Fibroblast of mammary gland (primary cell): Measurements from ENCODE around the gene RHBDL1.

ENCODE experiments used
- DNase-seq: peaks from one replicate; pipeline ENCODE4 v3.0.0-alpha.2; 2010; ENCODE audit warnings: low read depth
- H3K4me3 ChIP-seq: 2 replicates; pipeline ENCODE4 v1.5.1; 2011; ENCODE audit warnings: low read depth, mild to moderate bottlenecking, low read length, moderate library complexity; ENCODE audit not compliant: control insufficient read depth
- TF ChIP-seq, protein P1 (sequence below): conservative IDR thresholded peaks from 2 replicates; pipeline ENCODE4 v1.5.1; 2011; ENCODE audit warnings: low read depth, low read length, inconsistent platforms; ENCODE audit not compliant: control insufficient read depth, insufficient read depth

Gene RHBDL1

DNA sequence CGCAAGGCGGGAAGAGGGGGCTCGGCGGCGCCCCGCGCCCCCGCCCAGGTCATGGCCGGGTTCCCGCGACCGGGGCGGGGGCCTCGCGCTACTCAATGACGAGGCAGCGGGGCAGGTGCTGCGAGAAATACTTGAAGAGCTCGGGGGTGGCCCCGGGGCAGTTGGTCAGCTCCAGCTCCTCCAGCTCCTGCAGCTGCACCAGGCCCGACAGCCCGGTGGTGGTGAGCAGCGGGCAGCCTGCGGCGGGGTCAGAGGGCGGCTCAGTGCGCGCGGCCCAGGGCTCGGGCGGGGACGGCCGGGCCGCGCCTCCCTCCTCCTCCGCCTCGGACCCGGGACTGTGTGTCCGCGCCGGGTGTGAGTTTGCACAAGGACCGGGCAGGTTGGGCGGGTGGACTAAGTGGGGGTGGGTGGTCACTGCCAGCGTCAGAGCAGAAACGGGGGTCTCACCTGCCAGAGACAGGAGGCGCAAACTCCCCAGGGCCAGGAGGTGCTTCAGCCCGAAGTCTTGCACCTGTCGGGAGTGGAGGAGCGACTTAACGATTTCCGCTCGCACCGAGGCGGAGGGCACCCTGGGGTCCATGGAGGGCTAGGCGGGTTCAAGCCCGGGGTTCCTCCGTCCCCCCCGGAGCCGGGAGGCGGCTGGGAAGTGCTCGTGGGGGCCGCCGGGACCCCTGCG is 18.9 kb downstream of the RHBDL1 start:
- DNase-seq: no peak
- TF ChIP-seq, protein P1, sequence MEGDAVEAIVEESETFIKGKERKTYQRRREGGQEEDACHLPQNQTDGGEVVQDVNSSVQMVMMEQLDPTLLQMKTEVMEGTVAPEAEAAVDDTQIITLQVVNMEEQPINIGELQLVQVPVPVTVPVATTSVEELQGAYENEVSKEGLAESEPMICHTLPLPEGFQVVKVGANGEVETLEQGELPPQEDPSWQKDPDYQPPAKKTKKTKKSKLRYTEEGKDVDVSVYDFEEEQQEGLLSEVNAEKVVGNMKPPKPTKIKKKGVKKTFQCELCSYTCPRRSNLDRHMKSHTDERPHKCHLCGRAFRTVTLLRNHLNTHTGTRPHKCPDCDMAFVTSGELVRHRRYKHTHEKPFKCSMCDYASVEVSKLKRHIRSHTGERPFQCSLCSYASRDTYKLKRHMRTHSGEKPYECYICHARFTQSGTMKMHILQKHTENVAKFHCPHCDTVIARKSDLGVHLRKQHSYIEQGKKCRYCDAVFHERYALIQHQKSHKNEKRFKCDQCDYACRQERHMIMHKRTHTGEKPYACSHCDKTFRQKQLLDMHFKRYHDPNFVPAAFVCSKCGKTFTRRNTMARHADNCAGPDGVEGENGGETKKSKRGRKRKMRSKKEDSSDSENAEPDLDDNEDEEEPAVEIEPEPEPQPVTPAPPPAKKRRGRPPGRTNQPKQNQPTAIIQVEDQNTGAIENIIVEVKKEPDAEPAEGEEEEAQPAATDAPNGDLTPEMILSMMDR: no peak
- no peak overlapping the region for H3K4me3 ChIP-seq

DNA sequence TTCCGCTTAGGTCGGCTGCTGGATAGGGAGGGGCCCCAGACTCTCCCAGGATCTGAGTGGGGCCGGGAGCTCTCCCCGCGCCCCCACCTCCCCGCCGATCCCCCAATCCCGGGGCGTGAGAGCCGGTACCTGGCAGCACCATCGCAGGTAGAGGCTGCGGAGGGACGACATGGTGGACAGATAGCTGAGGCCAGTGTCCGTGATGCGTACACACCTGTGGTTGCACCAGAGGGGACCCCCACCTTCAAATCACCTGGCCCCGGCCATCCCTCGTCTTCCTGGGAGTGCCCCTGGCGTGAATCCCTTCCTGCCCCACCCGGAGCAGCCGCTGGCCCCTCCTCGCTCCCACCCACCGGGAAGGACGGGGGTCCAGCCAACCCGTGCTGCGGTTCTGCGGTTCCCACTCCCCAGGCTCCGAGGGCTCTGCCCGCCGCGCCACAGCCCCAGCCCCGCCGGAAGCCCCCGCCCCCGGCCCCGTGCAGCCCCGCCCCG is 19.4 kb downstream of the RHBDL1 start:
- no peak overlapping the region for H3K4me3 ChIP-seq

DNA sequence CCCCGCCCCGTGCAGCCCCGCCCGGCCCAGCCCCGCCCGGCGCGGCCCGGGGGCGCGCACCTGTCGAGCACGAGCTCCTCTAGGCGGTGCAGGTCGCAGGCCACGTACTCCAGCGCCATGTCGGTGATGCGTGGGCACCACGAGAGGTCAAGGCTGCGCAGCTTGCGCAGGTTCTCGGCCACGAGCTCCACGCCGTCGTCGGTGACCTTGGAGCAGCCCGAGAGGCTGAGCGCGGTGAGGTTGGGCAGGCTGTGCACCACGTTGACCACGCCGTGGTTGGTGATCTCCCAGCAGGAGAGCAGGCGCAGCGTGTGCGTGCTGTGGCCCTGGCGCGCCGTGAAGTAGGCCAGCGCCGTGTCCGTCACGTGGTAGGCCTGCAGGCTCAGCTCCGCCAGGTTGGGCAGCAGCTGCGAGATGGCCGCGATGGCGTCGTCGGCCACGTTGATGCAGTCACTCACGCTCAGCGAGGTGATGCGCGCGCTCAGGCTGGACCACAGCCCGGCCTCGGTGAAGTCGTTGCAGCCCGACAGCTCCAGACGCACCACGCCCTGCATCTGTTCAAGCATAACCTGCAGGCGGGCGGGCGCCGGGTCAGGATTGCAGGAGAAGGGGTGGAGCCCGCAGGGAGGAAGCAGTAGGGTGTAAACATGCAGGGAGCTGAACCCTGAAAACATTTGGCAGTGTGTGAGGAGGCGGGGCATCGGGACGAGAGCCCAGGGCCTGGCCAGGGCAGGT is 20.1 kb downstream of the RHBDL1 start:
- no peak for DNase-seq
- H3K4me3 ChIP-seq: no peak overlapping the region
- TF ChIP-seq, protein P1: no peak

More for the DNA sequence above, 19.4 kb downstream of the RHBDL1 start:
- TF ChIP-seq, protein P1: no peak
- no peak for DNase-seq

DNA sequence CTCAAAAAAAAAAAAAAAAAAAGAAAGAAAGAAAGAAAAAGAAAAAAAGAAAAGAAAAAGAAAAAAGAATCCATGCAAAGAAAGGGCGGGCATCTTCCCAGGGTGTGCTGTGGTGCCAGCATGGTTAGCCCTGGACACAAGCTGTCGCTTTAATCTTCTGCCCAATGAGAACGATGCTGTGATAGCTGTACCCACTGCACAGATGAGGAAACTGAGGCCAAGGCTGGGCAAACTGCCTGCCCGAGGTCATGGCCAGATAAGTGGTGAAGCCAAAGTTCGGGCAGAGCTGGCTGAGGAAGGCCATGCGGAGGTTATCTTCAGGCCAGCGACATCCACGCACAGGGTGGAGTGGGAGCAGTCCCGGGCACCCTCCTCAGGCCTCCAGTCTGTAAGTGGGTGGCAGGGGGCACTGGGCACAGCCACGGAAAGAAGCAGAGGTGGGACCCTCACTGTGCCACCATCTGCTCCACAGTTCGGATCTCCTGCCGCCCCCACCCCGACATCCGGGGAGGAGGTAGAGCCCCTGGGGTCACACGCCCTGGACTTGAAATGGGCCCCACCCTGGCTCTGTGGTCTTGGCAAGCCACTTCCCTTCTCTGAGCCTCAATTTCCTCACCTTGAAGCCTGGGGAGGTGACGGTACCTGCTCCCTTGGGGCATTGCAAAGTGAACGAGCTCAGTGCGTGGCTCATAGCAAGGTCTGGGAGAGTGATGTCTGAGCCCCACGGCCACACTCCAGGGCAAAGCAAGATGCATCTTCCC is 23.6 kb downstream of the RHBDL1 start:
- H3K4me3 ChIP-seq: no peak overlapping the region
- no peak for DNase-seq
- TF ChIP-seq, protein P1: no peak

DNA sequence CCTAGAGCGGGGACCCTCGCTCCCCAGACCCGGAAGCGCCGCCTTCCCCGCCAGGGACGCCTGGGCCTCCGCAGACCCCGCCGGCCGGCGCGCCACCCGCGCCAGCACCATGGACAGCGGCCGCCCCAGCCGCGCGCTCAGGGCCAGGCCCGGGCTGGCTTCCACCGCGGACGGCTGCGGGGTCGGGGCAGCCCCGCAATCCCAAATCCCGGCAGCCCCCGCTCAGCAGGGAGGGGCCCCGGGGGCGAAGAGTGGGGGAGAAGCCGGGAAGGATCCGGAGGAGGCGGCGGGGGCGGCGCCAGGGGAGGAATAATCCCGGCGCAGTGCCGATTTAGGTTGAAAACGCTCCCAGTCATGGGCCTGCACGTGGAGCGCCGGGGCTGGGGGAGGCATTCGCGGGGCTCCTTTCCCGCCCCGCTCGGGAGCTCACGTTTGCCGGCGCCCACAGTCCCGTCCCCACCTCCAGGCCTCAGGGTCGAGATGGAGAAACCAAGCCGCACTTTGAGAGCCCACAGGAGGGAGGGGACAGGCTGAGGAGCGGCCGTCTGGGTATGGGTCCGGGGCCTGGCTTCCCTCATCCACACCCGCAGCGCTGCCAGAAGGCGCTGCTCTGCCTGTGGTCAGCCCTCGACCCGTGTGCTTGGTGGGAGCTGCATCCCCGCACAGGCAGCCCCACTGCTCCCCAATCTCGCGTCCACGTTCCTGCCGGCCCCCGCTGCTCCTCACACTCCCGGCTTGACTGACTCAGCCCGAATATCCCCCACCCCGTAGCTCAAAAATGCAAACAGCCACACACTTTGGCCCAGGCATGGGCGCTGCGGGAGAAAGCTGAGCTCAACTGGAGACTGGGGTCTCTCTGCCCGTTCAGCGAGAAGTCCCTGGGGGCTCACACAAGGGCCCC is 25.5 kb downstream of the RHBDL1 start:
- TF ChIP-seq, protein P1: no peak
- DNase-seq: no peak
- no peak overlapping the region for H3K4me3 ChIP-seq

DNA sequence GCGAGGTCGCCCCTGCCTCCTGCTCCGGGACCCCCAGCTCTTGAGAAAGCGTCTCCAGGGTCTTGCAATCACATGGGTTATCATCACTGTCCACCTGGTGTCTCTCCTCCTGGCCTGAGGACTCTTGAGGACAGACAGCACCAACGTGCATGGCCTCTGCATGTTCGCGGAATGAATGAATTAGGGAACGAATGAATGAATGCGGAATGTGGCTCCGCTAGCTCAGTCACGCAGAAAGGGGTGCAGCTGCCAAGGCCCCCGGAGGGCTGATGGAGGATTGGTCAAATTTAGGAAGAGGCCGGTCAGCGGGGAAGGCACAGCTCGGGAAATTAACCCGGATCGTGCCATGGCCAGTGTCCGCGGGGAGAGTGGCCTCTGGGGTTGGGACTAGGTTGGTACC is 26.9 kb downstream of the RHBDL1 start:
- no peak overlapping the region for H3K4me3 ChIP-seq
- DNase-seq: no peak
- TF ChIP-seq, protein P1: no peak
